Smooth muscle cell (in vitro differentiated cells): ENCODE results near the gene SPAG7. TPM values are rescaled to one million over a fixed set of nuclear protein-coding genes. Genes with fewer than 3 reads are reported as not detected.

Experiments used
- DNase-seq: peaks from one replicate; lab custom pipeline; 2025; ENCODE audit not compliant: unreplicated experiment; lab: John Stamatoyannopoulos, UW
- H2AFZ ChIP-seq: fragments of 200-600 bp; sonication (generic); 2 replicates; pipeline ENCODE4 v1.6.0; 2016; ENCODE audit warnings: antibody characterized with exemption, low read depth, mild to moderate bottlenecking
- H3F3A ChIP-seq: fragments of 200-600 bp; sonication (generic); 2 replicates; pipeline ENCODE4 v1.6.0; 2017; ENCODE audit warnings: antibody characterized with exemption, low read depth
- H3K27ac ChIP-seq: fragments of 200-600 bp; sonication (generic); 2 replicates; pipeline ENCODE4 v1.5.1; 2016; ENCODE audit warnings: low read depth, mild to moderate bottlenecking
- H3K27me3 ChIP-seq: fragments of 200-600 bp; sonication (generic); 2 replicates; pipeline ENCODE4 v1.6.1; 2016; ENCODE audit warnings: low read depth, mild to moderate bottlenecking
- H3K36me3 ChIP-seq: fragments of 200-600 bp; sonication (generic); 2 replicates; pipeline ENCODE4 v1.5.1; 2016; ENCODE audit warnings: low read depth
- H3K4me1 ChIP-seq: fragments of 200-600 bp; sonication (generic); 2 replicates; pipeline ENCODE4 v1.5.1; 2016; ENCODE audit warnings: low read depth
- H3K4me2 ChIP-seq: fragments of 200-600 bp; sonication (generic); 2 replicates; pipeline ENCODE4 v1.6.0; 2016; ENCODE audit warnings: mild to moderate bottlenecking
- H3K4me3 ChIP-seq: fragments of 200-600 bp; sonication (generic); 2 replicates; pipeline ENCODE4 v1.5.1; 2016; ENCODE audit warnings: mild to moderate bottlenecking
- H3K79me2 ChIP-seq: fragments of 200-600 bp; sonication (generic); 2 replicates; pipeline ENCODE4 v1.6.0; 2016; ENCODE audit warnings: low read depth, mild to moderate bottlenecking
- H3K9ac ChIP-seq: fragments of 200-600 bp; sonication (generic); 2 replicates; pipeline ENCODE4 v1.6.0; 2016; ENCODE audit warnings: low read depth
- H3K9me3 ChIP-seq: fragments of 200-600 bp; sonication (generic); replicated peaks from 2 replicates; pipeline ENCODE4 v1.5.1; 2016; ENCODE audit warnings: low read depth
- H4K20me1 ChIP-seq: fragments of 200-600 bp; sonication (generic); 2 replicates; pipeline ENCODE4 v1.6.0; 2016; ENCODE audit warnings: low read depth
- WGBS: methylation state at CpG from one replicate; pipeline ENCODE4 v1.1.7; 2016; ENCODE audit warnings: low lambda C conversion rate; 5-methylcytosine and 5-hydroxymethylcytosine counted together
- polyA plus RNA-seq: library from polyadenylated mRNA; unstranded; fragments of >200 nt; fragmentation: Nextera tagmentation; extraction: Ambion mirVana; gene quantifications from 2 replicates; pipeline ENCODE4 v1.2.1, GENCODE V29; 2016
- total RNA-seq: library from RNA; depleted of rRNA; stranded (reverse); fragments of >200 nt; gene quantifications from 2 replicates; pipeline ENCODE4 v1.2.3, GENCODE V29; 2014
- TF ChIP-seq, protein P1 (sequence below): fragments of 200-600 bp; sonication (generic); IDR thresholded peaks from 2 replicates; pipeline ENCODE4 v1.5.1; 2017; ENCODE audit warnings: borderline replicate concordance, mild to moderate bottlenecking, antibody characterized with exemption; ENCODE audit not compliant: insufficient read depth, poor library complexity, severe bottlenecking

SPAG7 gene
- total and polyA plus RNA-seq, 2 experiments from 2014 or later, result 70.7 to 192 TPM

DNA sequence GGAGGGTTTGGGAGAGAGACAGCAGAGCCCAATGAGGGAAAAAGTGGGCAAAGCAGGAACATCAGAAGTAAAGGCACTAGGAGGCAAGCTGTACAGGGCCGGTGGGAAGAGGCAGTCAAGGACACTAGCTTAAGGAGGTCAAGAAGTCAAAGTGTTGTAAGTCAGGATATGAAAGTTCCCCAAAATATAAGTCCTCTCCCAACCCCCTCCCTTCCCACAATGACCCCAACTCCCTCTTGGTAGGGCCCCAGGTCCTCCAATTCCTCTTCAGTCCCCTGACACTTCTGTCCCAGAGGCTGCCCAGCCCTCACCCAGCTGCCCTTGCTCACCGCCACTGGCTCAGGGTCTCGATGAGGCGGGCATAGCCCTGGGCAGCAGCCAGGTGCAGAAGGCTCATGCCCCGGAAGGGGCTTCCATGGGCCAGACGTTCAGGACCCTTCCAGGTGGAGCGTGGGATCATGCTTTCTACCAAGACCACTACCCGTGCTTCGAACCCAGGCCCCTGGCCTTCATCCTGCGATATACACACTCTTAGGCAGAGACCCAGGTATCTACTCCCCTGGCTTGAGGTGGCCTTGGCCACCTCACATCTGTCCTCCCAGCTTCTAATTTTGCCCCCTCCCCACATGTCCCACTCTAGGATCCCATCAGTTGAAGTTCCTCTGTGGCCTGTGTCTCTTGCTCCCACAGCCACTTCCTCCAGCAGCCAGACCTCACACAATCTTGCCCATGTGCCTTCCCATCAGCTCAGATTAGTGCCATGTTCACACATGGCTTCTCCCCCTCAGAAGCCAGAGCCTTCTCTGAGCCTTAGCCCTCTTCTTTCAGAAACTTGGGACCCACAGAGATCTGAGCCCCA, 5.9 kb upstream of the SPAG7 start:
- no peak overlapping the region for H3K27ac ChIP-seq
- WGBS, result 96% methylated on average over 10 of the region's 10 CpGs
- H3F3A ChIP-seq, result peaks cover 3% of the 10 kb centered on the region
- H2AFZ ChIP-seq, result no peak overlapping the region
- TF ChIP-seq, protein P1, sequence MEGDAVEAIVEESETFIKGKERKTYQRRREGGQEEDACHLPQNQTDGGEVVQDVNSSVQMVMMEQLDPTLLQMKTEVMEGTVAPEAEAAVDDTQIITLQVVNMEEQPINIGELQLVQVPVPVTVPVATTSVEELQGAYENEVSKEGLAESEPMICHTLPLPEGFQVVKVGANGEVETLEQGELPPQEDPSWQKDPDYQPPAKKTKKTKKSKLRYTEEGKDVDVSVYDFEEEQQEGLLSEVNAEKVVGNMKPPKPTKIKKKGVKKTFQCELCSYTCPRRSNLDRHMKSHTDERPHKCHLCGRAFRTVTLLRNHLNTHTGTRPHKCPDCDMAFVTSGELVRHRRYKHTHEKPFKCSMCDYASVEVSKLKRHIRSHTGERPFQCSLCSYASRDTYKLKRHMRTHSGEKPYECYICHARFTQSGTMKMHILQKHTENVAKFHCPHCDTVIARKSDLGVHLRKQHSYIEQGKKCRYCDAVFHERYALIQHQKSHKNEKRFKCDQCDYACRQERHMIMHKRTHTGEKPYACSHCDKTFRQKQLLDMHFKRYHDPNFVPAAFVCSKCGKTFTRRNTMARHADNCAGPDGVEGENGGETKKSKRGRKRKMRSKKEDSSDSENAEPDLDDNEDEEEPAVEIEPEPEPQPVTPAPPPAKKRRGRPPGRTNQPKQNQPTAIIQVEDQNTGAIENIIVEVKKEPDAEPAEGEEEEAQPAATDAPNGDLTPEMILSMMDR, result no peak
- H3K4me2 ChIP-seq, result no peak overlapping the region
- peaks cover 24% of the 10 kb centered on the region for H3K79me2 ChIP-seq
- no peaks in the 10 kb centered on the region for H3K27me3 ChIP-seq
- no peak for DNase-seq
- no peak overlapping the region for H3K4me3 ChIP-seq
- no peak overlapping the region for H3K9ac ChIP-seq
- no peaks in the 10 kb centered on the region for H3K36me3 ChIP-seq
- no peaks in the 10 kb centered on the region for H3K9me3 ChIP-seq
- peaks cover 5% of the 10 kb centered on the region for H3K4me1 ChIP-seq
- peaks cover 49% of the 10 kb centered on the region for H4K20me1 ChIP-seq

DNA sequence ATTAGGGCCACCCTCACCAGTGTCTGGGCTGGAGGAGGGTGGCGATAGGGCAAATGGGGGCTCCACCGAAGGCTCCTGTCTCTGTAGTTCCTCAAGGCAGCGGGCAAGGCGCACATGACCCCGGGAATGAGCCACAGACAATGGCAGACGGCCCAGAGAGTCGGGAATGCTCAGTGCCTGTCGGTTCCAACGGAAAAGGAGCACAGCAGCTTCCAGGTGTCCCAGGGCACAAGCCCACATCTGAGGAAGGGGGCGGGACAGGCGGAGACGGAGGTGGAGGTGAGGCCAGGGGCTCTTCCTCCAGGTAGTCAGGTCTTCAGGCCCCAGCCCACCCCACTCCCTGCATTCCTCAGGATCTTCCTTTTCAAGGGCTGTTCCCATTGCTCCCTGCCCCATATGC, 5.1 kb upstream of the SPAG7 start:
- DNase-seq, result no peak
- Histone ChIP-seq H3K4me1 (peaks cover 5% of the 10 kb centered on the region), H3K4me2 (no peak overlapping the region), H3F3A (peaks cover 3% of the 10 kb centered on the region), H3K9ac (no peak overlapping the region), H2AFZ (no peak overlapping the region), H4K20me1 (peaks cover 49% of the 10 kb centered on the region), H3K79me2 (peaks cover 24% of the 10 kb centered on the region), H3K27ac (no peak overlapping the region), H3K36me3 (no peaks in the 10 kb centered on the region), H3K4me3 (no peak overlapping the region), H3K9me3 (no peaks in the 10 kb centered on the region), H3K27me3 (no peaks in the 10 kb centered on the region)
- WGBS, result 48% methylated on average over 10 of the region's 12 CpGs
- TF ChIP-seq, protein P1, result no peak

DNA sequence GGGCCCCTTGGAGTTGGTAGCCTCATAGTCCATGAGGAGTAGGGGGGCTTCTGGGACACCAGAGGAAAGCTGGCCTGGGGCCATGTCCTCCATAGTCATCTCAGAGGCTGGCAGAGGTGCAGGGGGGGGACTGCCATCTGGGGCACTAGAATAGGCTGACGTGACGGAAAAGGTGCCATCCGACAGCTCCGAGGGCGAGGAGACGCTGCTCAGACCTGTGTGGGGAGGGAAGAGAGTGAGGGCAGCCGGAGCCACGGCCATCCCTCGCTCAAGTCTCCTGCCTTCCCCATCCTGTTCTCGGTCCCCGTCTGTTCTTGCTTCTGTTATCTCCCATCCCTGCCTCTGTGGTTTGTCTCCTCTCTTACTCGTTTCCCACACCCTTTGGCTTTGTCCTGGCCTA, 4.7 kb upstream of the SPAG7 start:
- no peak overlapping the region for H3K27ac ChIP-seq
- 75% methylated on average over 12 of the region's 12 CpGs for WGBS
- peaks cover 5% of the 10 kb centered on the region for H3K4me1 ChIP-seq
- peaks cover 24% of the 10 kb centered on the region for H3K79me2 ChIP-seq
- peaks cover 49% of the 10 kb centered on the region for H4K20me1 ChIP-seq
- H3K9ac ChIP-seq, result no peak overlapping the region
- no peak overlapping the region for H3K4me2 ChIP-seq
- no peaks in the 10 kb centered on the region for H3K9me3 ChIP-seq
- no peak for DNase-seq
- H3K36me3 ChIP-seq, result no peaks in the 10 kb centered on the region
- H3K4me3 ChIP-seq, result no peak overlapping the region
- TF ChIP-seq, protein P1, result no peak
- H3K27me3 ChIP-seq, result no peaks in the 10 kb centered on the region
- H3F3A ChIP-seq, result peaks cover 3% of the 10 kb centered on the region
- no peak overlapping the region for H2AFZ ChIP-seq

DNA sequence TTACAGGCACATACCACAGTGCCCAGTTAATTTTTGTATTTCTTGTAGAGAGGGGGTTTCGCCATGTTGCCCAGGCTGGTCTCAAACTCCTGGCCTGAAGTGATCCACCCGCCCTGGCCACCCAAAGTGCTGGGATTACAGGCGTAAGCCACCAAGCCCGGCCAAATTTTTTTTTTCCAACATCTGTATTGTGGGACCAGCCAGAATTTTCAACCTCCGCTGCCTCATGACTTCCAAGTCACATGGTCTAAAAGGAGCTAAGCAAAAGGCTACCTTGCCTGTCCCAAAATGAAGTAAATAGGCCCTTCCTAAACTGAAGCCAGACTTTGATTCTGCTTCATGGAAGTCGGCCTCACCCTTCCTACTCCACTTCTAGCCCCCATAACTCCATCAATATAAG, 4.2 kb upstream of the SPAG7 start:
- Histone ChIP-seq H3K4me1 (peaks cover 5% of the 10 kb centered on the region), H3K36me3 (no peaks in the 10 kb centered on the region)

More for the DNA sequence above, 4.2 kb upstream of the SPAG7 start:
- DNase-seq, result no peak
- no peaks in the 10 kb centered on the region for H3K9me3 ChIP-seq
- 94% methylated on average over 6 of the region's 6 CpGs for WGBS
- no peak overlapping the region for H3K4me3 ChIP-seq
- H3K4me2 ChIP-seq, result no peak overlapping the region
- TF ChIP-seq, protein P1, result no peak
- peaks cover 24% of the 10 kb centered on the region for H3K79me2 ChIP-seq
- H4K20me1 ChIP-seq, result peaks cover 49% of the 10 kb centered on the region
- no peak overlapping the region for H3K9ac ChIP-seq
- H3K27ac ChIP-seq, result no peak overlapping the region
- no peak overlapping the region for H2AFZ ChIP-seq
- no peaks in the 10 kb centered on the region for H3K27me3 ChIP-seq
- peaks cover 4% of the 10 kb centered on the region for H3F3A ChIP-seq
